GM12878 (cell line): Measurements from ENCODE around the gene MGRN1. TPM values are rescaled to one million over a fixed set of nuclear protein-coding genes. Genes with fewer than 3 reads are reported as not detected.

ENCODE experiments used
- ATAC-seq: fragments of 200-7000 bp; cut with Tn5 transposase; 3 replicates; pipeline ENCODE4 v1.9.1; 2020; ENCODE audit warnings: mild to moderate bottlenecking, moderate library complexity
- BruUV-seq: library from RNA; stranded (reverse); fragments of 400-500 nt; replicated peaks from 2 replicates; lab custom pipeline; 2021; lab: Mats Ljungman, UMichigan
- CTCF ChIA-PET: fragments of 300-600 bp; sonication (Branson Sonifier 250); formaldehyde crosslinking; extraction: SDS; loops from one replicate; lab custom pipeline; 2021; ENCODE audit warnings: inconsistent platforms; lab: Yijun Ruan, JAX
- POLR2A ChIA-PET: fragments of 350-600 bp; formaldehyde crosslinking; extraction: SDS; loops from one replicate; lab custom pipeline; 2021; ENCODE audit warnings: inconsistent platforms; lab: Charles Lee
- RAD21 ChIA-PET: fragments of 300-600 bp; sonication (Branson Sonifier 250); formaldehyde crosslinking; loops from one replicate; lab custom pipeline; 2023; ENCODE audit warnings: antibody characterized with exemption; ENCODE audit not compliant: unreplicated experiment; lab: Charles Lee
- SMC1A ChIA-PET: fragments of 300-600 bp; sonication (Branson Sonifier 250); formaldehyde crosslinking; loops from one replicate; lab custom pipeline; 2023; ENCODE audit not compliant: unreplicated experiment, uncharacterized antibody; lab: Charles Lee
- DNase-seq: peaks from one replicate; pipeline ENCODE4 v3.0.0-alpha.2; 2011; ENCODE audit warnings: low read depth, low spot score
- FAIRE-seq: peaks from 3 replicates; lab custom pipeline; 2011; peaks lifted over from hg19 to GRCh38; lab: Jason Lieb, UNC
- H2AFZ ChIP-seq: 2 replicates; pipeline ENCODE4 v1.6.0; 2011; ENCODE audit warnings: low read depth, low read length, control low read depth; ENCODE audit not compliant: control insufficient read depth
- H3K27ac ChIP-seq: 2 replicates; pipeline ENCODE4 v1.5.1; 2011; ENCODE audit warnings: control low read depth; ENCODE audit not compliant: control insufficient read depth, insufficient read depth
- H3K27me3 ChIP-seq, 2 experiments: replicated peaks in 1 of 2; 2 replicates each; pipeline versions ENCODE4 v1.6.0 to v1.6.1; 2011; ENCODE audit warnings: low read length in 1 of 2; ENCODE audit not compliant: control insufficient read depth in 2 of 2, insufficient read depth in 2 of 2
- H3K36me3 ChIP-seq, 2 experiments: 2 replicates each; pipeline ENCODE4 v1.5.1; 2011; ENCODE audit warnings: low read length in 1 of 2; ENCODE audit not compliant: control insufficient read depth in 2 of 2, insufficient read depth in 2 of 2
- H3K4me1 ChIP-seq: 2 replicates; pipeline ENCODE4 v1.6.1; 2011; ENCODE audit warnings: mild to moderate bottlenecking, low read length, moderate library complexity, mixed read lengths; ENCODE audit not compliant: control insufficient read depth, insufficient read depth
- H3K4me2 ChIP-seq: 2 replicates; pipeline ENCODE4 v1.6.0; 2011; ENCODE audit warnings: control low read depth; ENCODE audit not compliant: control insufficient read depth, insufficient read depth
- H3K4me3 ChIP-seq: fragments of 200-600 bp; sonication (generic); 2 replicates; pipeline ENCODE4 v1.5.1; 2016
- H3K79me2 ChIP-seq: 2 replicates; pipeline ENCODE4 v1.6.0; 2011; ENCODE audit warnings: low read length; ENCODE audit not compliant: control insufficient read depth, insufficient read depth
- H3K9ac ChIP-seq: 2 replicates; pipeline ENCODE4 v1.8.0; 2011; ENCODE audit warnings: low read length, control low read depth, mixed read lengths; ENCODE audit not compliant: control insufficient read depth, insufficient read depth
- H3K9me3 ChIP-seq: replicated peaks from 3 replicates; pipeline ENCODE4 v1.5.1; 2011; ENCODE audit warnings: mild to moderate bottlenecking, low read length; ENCODE audit not compliant: control insufficient read depth, insufficient read depth
- H4K20me1 ChIP-seq: 2 replicates; pipeline ENCODE4 v1.6.0; 2011; ENCODE audit not compliant: control insufficient read depth, insufficient read depth
- E2F4 ChIP-seq: IDR thresholded peaks from 2 replicates; pipeline ENCODE4 v1.6.1; 2012; ENCODE audit warnings: low read depth, low read length, improper control_type of control experiment
- EP300 ChIP-seq, 2 experiments: fragments of 150-350 bp in 1 of 2; IDR thresholded peaks; 2 replicates each; pipeline ENCODE4 v1.6.1; 2011 to 2012; ENCODE audit warnings: low read depth in 2 of 2, low read length in 2 of 2, borderline replicate concordance in 1 of 2, improper control_type of control experiment in 1 of 2, inconsistent platforms in 1 of 2; ENCODE audit not compliant: control insufficient read depth in 1 of 2
- NFXL1 ChIP-seq: fragments of 450-650 bp; IDR thresholded peaks from 2 replicates; pipeline ENCODE4 v1.6.1; 2017; ENCODE audit warnings: antibody characterized with exemption, mild to moderate bottlenecking, borderline replicate concordance
- RAD51 ChIP-seq: fragments of 450-650 bp; IDR thresholded peaks from 2 replicates; pipeline ENCODE4 v1.6.1; 2016; ENCODE audit warnings: moderate library complexity, mild to moderate bottlenecking, inconsistent platforms
- RUNX3 ChIP-seq: IDR thresholded peaks from 2 replicates; pipeline ENCODE4 v1.6.1; 2012; ENCODE audit warnings: low read length, inconsistent platforms
- ZNF687 ChIP-seq: fragments of 450-650 bp; IDR thresholded peaks from 2 replicates; pipeline ENCODE4 v1.6.1; 2017; ENCODE audit warnings: mild to moderate bottlenecking, moderate library complexity
- WGBS: methylation state at CpG from one replicate; pipeline ENCODE4 v1.1.6; 2016; ENCODE audit warnings: low lambda C conversion rate; ENCODE audit not compliant: insufficient replicate concordance, insufficient coverage; ENCODE audit errors: missing lambda C conversion rate; 5-methylcytosine and 5-hydroxymethylcytosine counted together
- in situ Hi-C: fragments of 300-500 bp; cut with MboI; formaldehyde crosslinking; loops from 9 replicates; pipeline ENCODE4 v1.14.3; 2018; ENCODE audit warnings: mixed read lengths
- intact Hi-C: fragments of 100-400 bp; cut with micrococcal nuclease; formaldehyde crosslinking; loops from one replicate; pipeline ENCODE4 v1.14.2; 2022; ENCODE audit not compliant: unreplicated experiment
- polyA plus RNA-seq, 11 experiments: library from polyadenylated mRNA; depleted of rRNA in 4 of 11; unstranded in 6 of 11; stranded (reverse) in 5 of 11; fragments of >200 nt; fragmentation: Nextera tagmentation in 4 of 11; fragmentation: Illumina TruSeq in 1 of 11; extraction: Ambion mirVana in 4 of 11; extraction: Trizol in 1 of 11; gene quantifications; 1 replicate in 1 of 11; 2 replicates in 10 of 11; pipeline versions ENCODE4 v1.2.1 to v1.2.3, GENCODE V29; 2011 to 2016; ENCODE audit warnings: inconsistent platforms in 2 of 11, missing spikeins in 2 of 11, low read depth in 1 of 11
- total RNA-seq, 4 experiments: library from RNA; depleted of rRNA in 3 of 4; stranded (reverse); fragments of >200 nt in 3 of 4; fragmentation: Illumina TruSeq in 1 of 4; extraction: Trizol in 1 of 4; gene quantifications; 2 replicates each; pipeline versions ENCODE4 v1.2.1 to v1.2.3, GENCODE V29; 2013 to 2021
- TF ChIP-seq, protein P1 (sequence below): fragments of 450-650 bp; formaldehyde crosslinking; IDR thresholded peaks from 2 replicates; pipeline ENCODE4 v1.4.0; 2020; ENCODE audit warnings: mild to moderate bottlenecking, moderate library complexity
- TF ChIP-seq, protein P2 (sequence below): IDR thresholded peaks from 2 replicates; pipeline ENCODE4 v1.6.1; 2012; ENCODE audit warnings: mild to moderate bottlenecking, low read depth, low read length

Gene MGRN1
- total and polyA plus RNA-seq, 10 of the 15 experiments (the other 5 are each of a cell fraction or from before 2014, with no cell fraction given): 0.35 to 86.7 (median 14.6) TPM

DNA sequence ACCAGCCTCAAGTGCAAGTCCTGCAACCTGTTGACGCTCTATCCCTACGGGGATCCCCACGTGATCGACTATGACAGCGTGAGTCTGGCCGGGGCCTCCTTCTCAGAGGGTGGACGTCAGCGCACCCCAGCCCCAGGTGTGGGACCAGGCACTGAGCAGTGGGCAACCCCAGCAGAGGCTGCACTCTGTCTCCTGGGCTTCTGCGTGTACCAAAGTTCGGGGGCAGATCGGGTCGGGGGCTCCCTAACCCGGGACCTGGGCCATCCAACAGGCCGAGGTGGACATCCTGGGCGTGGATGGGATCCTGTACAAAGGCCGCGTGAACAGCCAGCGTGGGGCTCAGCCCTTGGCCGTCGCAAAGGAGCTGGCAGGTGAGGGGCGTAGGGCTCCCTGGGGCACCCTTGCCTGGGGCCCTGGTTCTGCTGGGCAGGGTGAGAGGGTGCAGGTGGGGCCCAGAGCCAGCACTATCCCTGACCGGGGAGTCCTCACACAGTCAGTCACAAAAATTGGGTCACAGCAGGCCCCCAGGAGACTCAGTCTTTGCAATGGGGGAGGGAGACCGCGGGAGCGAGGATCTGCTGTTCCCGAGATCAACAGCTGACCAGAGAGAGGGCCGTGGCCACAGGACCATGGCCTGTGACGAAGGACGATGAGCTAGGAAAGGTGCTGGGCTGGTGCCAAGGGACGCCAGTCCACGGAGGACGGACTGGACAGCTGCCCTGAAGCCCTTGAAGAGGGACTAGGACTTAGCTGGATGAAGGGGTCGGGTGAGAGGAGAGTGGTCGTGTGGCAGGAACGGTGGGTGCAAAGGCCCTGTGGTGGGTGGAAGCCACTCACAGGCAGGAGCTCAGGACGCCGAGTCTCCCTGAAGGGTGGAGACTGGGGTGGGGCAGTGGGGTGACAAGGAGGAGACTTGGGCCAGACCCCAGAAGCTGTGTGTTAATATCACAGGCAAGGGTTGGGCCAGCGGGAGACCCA, 29.9 kb upstream of the MGRN1 start:
- ChIA-PET SMC1A (no interaction called here), POLR2A (no interaction called here), RAD21 (no interaction called here), CTCF (interaction anchor here (0.9 to 1.5 kb wide), 2 partner anchors 9 kb away, joined by 3 read pairs; no protein-coding TSS in a partner anchor)
- Histone ChIP-seq H3K79me2 (no peaks in the 10 kb centered on the region), H3K4me1 (no peaks in the 10 kb centered on the region), H3K36me3 (no peaks in the 10 kb centered on the region), H3K4me3 (no peak overlapping the region), H3K27ac (no peak overlapping the region), H3K4me2 (no peak overlapping the region), H3K9me3 (no peaks in the 10 kb centered on the region), H2AFZ (no peak overlapping the region), H3K27me3 (no peaks in the 10 kb centered on the region; a peak in 2 of 4 replicates), H3K9ac (no peak overlapping the region), H4K20me1 (no peaks in the 10 kb centered on the region)
- FAIRE-seq (no peak), DNase-seq (no peak), ATAC-seq (no peak)
- WGBS: 48% methylated on average over 38 of the region's 38 CpGs
- intact Hi-C loops (no loop called here), in situ Hi-C loops (loop anchor here (10.0 kb wide), 1 partner anchor 60 kb away; the partner anchor contains the start of gene CDIP1)
- BruUV-seq: no TSS peak
- TF ChIP-seq ZNF687 (no peak), RAD51 (no peak), NFXL1 (no peak), E2F4 (no peak), EP300 (IDR thresholded peaks at IDR 0.05; ENCODE audit: borderline replicate concordance in 1 of 2, control insufficient read depth in 1 of 2, low read depth in 2 of 2, low read length in 2 of 2) (no peak), RUNX3 (no peak)
- TF ChIP-seq, protein P1, sequence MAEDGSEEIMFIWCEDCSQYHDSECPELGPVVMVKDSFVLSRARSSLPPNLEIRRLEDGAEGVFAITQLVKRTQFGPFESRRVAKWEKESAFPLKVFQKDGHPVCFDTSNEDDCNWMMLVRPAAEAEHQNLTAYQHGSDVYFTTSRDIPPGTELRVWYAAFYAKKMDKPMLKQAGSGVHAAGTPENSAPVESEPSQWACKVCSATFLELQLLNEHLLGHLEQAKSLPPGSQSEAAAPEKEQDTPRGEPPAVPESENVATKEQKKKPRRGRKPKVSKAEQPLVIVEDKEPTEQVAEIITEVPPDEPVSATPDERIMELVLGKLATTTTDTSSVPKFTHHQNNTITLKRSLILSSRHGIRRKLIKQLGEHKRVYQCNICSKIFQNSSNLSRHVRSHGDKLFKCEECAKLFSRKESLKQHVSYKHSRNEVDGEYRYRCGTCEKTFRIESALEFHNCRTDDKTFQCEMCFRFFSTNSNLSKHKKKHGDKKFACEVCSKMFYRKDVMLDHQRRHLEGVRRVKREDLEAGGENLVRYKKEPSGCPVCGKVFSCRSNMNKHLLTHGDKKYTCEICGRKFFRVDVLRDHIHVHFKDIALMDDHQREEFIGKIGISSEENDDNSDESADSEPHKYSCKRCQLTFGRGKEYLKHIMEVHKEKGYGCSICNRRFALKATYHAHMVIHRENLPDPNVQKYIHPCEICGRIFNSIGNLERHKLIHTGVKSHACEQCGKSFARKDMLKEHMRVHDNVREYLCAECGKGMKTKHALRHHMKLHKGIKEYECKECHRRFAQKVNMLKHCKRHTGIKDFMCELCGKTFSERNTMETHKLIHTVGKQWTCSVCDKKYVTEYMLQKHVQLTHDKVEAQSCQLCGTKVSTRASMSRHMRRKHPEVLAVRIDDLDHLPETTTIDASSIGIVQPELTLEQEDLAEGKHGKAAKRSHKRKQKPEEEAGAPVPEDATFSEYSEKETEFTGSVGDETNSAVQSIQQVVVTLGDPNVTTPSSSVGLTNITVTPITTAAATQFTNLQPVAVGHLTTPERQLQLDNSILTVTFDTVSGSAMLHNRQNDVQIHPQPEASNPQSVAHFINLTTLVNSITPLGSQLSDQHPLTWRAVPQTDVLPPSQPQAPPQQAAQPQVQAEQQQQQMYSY (CRISPR knock-in tag): no peak
- TF ChIP-seq, protein P2, sequence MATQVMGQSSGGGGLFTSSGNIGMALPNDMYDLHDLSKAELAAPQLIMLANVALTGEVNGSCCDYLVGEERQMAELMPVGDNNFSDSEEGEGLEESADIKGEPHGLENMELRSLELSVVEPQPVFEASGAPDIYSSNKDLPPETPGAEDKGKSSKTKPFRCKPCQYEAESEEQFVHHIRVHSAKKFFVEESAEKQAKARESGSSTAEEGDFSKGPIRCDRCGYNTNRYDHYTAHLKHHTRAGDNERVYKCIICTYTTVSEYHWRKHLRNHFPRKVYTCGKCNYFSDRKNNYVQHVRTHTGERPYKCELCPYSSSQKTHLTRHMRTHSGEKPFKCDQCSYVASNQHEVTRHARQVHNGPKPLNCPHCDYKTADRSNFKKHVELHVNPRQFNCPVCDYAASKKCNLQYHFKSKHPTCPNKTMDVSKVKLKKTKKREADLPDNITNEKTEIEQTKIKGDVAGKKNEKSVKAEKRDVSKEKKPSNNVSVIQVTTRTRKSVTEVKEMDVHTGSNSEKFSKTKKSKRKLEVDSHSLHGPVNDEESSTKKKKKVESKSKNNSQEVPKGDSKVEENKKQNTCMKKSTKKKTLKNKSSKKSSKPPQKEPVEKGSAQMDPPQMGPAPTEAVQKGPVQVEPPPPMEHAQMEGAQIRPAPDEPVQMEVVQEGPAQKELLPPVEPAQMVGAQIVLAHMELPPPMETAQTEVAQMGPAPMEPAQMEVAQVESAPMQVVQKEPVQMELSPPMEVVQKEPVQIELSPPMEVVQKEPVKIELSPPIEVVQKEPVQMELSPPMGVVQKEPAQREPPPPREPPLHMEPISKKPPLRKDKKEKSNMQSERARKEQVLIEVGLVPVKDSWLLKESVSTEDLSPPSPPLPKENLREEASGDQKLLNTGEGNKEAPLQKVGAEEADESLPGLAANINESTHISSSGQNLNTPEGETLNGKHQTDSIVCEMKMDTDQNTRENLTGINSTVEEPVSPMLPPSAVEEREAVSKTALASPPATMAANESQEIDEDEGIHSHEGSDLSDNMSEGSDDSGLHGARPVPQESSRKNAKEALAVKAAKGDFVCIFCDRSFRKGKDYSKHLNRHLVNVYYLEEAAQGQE: no peak
